Measurements from ENCODE around the gene MLLT10. TPM values are rescaled to one million over a fixed set of nuclear protein-coding genes. Genes with fewer than 3 reads are reported as not detected.

The MLLT10 gene
- total and polyA plus RNA-seq, 9 of the 15 experiments (the other 6 are each of a cell fraction or from before 2014, with no cell fraction given), result 18.8 to 81.4 (median 64.2) TPM

GRCh38 chr10:21496343-21497176 is 37.5 kb upstream of the MLLT10 start (continued):
- TF ChIP-seq MAX (CRISPR knock-in tag; IDR thresholded peaks at IDR 0.05) (no peak; the same call in 1 of the 2 replicates), TRIM24 (IDR thresholded peaks at IDR 0.05) (no peak), ETV6 (IDR thresholded peaks at IDR 0.05; ENCODE audit: borderline replicate concordance in 1 of 2, low read depth in 2 of 2, low read length in 1 of 2) (no peak), ETV6 (CRISPR knock-in tag; IDR thresholded peaks at IDR 0.05; ENCODE audit: borderline replicate concordance) (no peak), FUS (optimal IDR thresholded peaks at IDR 0.05; ENCODE audit: low read depth, low read length) (no peak), ZNF655 (CRISPR knock-in tag; IDR thresholded peaks at IDR 0.05) (no peak), ZNF586 (CRISPR knock-in tag; conservative IDR thresholded peaks at IDR 0.05) (no peak), KLF10 (CRISPR knock-in tag; IDR thresholded peaks at IDR 0.05) (no peak), NFE2L1 (tag; IDR thresholded peaks at IDR 0.05; ENCODE audit: borderline replicate concordance, low read depth) (no peak), RBM15 (IDR thresholded peaks at IDR 0.05; ENCODE audit: insufficient read depth, low read length) (no peak), CREM (IDR thresholded peaks at IDR 0.05; ENCODE audit: low read depth) (peak; percentile 75), PHF20 (IDR thresholded peaks at IDR 0.05; ENCODE audit: partially characterized antibody) (peak; percentile 27), HLTF (IDR thresholded peaks at IDR 0.05) (no peak), MTA1 (IDR thresholded peaks at IDR 0.05; ENCODE audit: borderline replicate concordance) (no peak), SMARCA4 (IDR thresholded peaks at IDR 0.05) (no peak), SUPT5H (IDR thresholded peaks at IDR 0.05) (no peak; the same call in 1 of the 2 replicates), NR4A1 (CRISPR knock-in tag; IDR thresholded peaks at IDR 0.05) (no peak), NR4A1 (tag; IDR thresholded peaks at IDR 0.05) (no peak), TARDBP (IDR thresholded peaks at IDR 0.05) (no peak), DLX4 (CRISPR knock-in tag; IDR thresholded peaks at IDR 0.05) (no peak), ZBTB12 (CRISPR knock-in tag; IDR thresholded peaks at IDR 0.05) (no peak), ZNF644 (tag; IDR thresholded peaks at IDR 0.05; ENCODE audit: low read depth) (no peak), RNF219 (CRISPR knock-in tag; IDR thresholded peaks at IDR 0.05) (no peak), ZNF197 (CRISPR knock-in tag; IDR thresholded peaks at IDR 0.05; ENCODE audit: low read depth) (no peak), ZNF584 (CRISPR knock-in tag; IDR thresholded peaks at IDR 0.05; ENCODE audit: low read depth) (no peak), BRD9 (IDR thresholded peaks at IDR 0.05; ENCODE audit: low read depth, partially characterized antibody) (no peak)
